GM12865 (cell line): ENCODE measurements around the gene RPRD2.

Experiments used
- DNase-seq: peaks from one replicate; pipeline ENCODE4 v3.0.0; 2010; ENCODE audit warnings: low read depth
- H3K4me3 ChIP-seq: 2 replicates; pipeline ENCODE4 v1.5.1; 2011; ENCODE audit warnings: mild to moderate bottlenecking, low read depth, low read length, control low read depth
- CTCF ChIP-seq: IDR thresholded peaks from 2 replicates; pipeline ENCODE4 v1.5.1; 2011; ENCODE audit warnings: low read length, control low read depth, low read depth, inconsistent platforms; ENCODE audit not compliant: insufficient read depth; ENCODE audit errors: missing control alignments

Gene RPRD2

GRCh38 chr1:150477320-150477719, 113.4 kb downstream of the RPRD2 start:
- no peak overlapping the region for H3K4me3 ChIP-seq
- TF ChIP-seq CTCF = no peak

DNA sequence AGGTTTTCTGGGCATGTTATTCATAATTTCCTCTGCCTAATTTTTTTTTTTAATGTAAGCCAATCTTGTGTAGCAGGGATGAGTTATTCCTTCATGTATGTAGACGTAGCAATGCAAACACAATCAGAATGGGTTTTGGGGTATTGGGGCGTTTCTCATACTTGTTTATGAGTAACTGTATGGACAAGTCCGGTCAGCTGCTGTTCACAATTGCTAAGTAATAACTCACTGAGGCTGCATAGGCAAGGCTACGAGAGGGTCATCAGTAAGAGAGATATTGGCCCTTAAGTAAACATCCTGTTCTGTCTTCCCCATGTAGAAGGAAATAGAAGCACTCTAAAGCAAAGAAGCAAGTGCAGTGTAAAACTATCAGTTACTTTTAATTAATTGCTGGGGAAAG, 113.8 kb downstream of the RPRD2 start:
- DNase-seq = no peak

More at GRCh38 chr1:150477320-150477719, 113.4 kb downstream of the RPRD2 start:
- no peak for DNase-seq

DNA sequence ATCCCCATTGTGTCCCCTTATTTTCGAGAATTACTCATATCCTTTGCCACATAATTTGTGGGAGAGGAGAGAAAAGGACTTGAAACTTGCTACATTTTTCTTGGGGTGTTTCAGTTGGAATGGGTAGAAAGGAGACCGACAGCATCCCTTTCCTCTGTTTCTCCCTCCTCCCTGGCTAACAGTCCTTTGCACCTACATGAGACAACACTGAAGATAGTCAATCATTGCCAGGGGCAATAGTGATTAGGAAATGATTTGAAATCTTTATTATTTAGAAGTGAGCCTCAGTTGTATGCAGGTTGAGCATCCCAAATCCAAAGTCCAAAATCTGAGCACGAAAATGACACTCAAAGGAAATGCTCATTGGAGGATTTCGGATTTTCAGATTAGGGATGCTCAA, 115.4 kb downstream of the RPRD2 start:
- H3K4me3 ChIP-seq = no peak overlapping the region
- no peak for TF ChIP-seq CTCF
- no peak for DNase-seq

More for the DNA sequence above, 113.8 kb downstream of the RPRD2 start:
- H3K4me3 ChIP-seq = no peak overlapping the region
- TF ChIP-seq CTCF = no peak

DNA sequence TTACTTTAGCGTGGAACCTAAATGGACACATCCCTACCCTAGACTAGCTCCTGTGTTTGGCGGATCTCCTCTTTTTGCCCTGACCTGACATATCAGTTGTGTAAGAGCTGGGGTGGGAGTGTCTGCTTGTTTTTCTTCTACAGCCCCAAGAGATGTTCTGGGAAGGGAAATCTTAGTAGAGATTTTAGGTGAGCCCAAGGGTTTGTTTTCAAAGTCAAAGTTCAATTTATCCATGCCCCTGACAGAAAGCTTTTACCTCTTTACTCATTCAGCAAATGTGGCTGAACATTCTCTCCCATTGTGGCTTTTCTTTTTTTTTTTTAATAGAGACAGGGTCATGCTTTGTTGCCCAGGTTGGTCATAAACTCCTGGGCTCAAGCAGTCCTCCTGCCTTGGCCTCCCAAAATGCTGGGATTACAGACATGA, 116.0 kb downstream of the RPRD2 start:
- H3K4me3 ChIP-seq = no peak overlapping the region
- no peak for TF ChIP-seq CTCF
- no peak for DNase-seq

GRCh38 chr1:150484431-150484830, 120.5 kb downstream of the RPRD2 start:
- H3K4me3 ChIP-seq = no peak overlapping the region
- DNase-seq = no peak
- no peak for TF ChIP-seq CTCF

GRCh38 chr1:150484861-150485260, 120.9 kb downstream of the RPRD2 start:
- DNase-seq = peak; percentile 23
- TF ChIP-seq CTCF = no peak
- H3K4me3 ChIP-seq = no peak overlapping the region

DNA sequence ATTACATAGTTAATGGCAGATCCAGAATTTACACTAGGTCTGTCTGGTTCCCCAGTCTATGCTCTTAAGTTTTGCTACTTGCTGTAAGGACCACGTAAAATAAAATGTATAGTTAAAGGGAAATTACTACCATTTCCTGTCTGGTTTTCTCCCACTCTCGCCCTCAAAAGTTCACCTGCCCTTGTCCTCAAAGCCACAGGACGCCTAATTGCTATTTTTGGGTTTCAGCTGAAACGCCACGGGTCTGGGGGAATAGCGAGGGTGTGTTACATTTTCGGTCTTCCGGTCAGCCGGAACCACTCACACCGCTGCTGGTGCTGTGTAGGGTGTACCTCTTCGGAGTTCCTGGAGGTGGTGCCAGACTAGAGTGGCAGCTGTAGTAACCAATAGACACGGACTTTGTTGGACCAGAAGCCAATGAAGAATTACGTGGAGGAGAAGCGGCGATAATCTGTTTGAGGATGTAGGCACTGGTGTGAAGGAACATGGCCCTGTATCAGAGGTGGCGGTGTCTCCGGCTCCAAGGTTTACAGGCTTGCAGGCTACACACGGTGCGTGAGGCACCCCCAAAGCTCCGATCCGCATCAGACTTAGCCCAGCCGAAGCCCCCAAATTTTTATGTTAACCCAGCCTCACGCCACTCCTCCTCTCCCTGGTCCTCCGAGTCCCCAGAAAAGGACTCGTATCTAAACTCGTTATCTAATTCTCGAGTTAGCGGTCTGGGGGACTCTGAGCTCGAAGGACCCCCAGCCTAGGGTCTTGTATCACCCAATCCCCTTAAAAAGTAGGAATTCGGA, 123.2 kb downstream of the RPRD2 start, which contains the start of gene TARS2:
Gene TARS2, plus strand, starts transcription at position 454 of the 797 bp plus-strand sequence. Its CDS starts 32 bp downstream, at position 486.
- peak within 1 kb of the TSS; percentile 84 for H3K4me3 ChIP-seq
- DNase-seq = peak; percentile 100
- TF ChIP-seq CTCF = no peak
